PC-3 (cell line): ENCODE data around the gene ASL.

ENCODE experiments used
- EZH2 ChIP-seq: fragments of 300-600 bp; sonication (generic); IDR thresholded peaks from one replicate; pipeline ENCODE4 v1.6.1; 2017; ENCODE audit warnings: antibody characterized with exemption, mild to moderate bottlenecking, low read length; ENCODE audit not compliant: unreplicated experiment
- TF ChIP-seq, protein P1 (sequence below): fragments of 300-600 bp; sonication (generic); conservative IDR thresholded peaks from 2 replicates; pipeline ENCODE4 v1.5.1; 2017; ENCODE audit warnings: antibody characterized with exemption, low read depth, mild to moderate bottlenecking, low read length

DNA sequence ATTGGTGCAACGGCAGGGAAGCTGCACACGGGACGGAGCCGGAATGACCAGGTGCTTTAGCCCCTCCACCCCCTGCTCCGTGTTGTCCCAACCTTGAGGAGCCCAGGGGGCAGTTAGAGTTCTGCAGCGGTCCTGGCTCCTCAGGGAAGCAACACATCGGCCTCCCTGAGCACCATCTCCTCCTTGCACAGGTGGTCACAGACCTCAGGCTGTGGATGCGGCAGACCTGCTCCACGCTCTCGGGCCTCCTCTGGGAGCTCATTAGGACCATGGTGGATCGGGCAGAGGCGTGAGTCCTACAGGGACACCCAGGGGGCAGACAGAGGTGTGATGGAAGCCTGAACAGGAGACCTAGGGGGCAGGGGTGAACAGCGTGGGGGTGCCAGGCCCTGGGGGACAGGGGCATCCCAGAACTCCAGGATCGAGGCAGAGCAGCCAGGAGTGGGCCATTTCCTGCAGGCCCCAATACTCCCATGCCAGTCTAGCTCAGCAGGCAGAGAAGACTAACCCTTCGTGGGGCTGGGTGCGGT lies 7.3 kb downstream of the ASL start:
- TF ChIP-seq, protein P1, sequence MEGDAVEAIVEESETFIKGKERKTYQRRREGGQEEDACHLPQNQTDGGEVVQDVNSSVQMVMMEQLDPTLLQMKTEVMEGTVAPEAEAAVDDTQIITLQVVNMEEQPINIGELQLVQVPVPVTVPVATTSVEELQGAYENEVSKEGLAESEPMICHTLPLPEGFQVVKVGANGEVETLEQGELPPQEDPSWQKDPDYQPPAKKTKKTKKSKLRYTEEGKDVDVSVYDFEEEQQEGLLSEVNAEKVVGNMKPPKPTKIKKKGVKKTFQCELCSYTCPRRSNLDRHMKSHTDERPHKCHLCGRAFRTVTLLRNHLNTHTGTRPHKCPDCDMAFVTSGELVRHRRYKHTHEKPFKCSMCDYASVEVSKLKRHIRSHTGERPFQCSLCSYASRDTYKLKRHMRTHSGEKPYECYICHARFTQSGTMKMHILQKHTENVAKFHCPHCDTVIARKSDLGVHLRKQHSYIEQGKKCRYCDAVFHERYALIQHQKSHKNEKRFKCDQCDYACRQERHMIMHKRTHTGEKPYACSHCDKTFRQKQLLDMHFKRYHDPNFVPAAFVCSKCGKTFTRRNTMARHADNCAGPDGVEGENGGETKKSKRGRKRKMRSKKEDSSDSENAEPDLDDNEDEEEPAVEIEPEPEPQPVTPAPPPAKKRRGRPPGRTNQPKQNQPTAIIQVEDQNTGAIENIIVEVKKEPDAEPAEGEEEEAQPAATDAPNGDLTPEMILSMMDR = no peak
- no peak for TF ChIP-seq EZH2
